ENCODE results near the gene LAMTOR3. TPM values are rescaled to one million over a fixed set of nuclear protein-coding genes. Genes with fewer than 3 reads are reported as not detected.
A peak's percentile ranks its signal among the peaks of the same experiment; 100 is the strongest.
"Not testable (repeated sequence)": the region's sequence is repeated elsewhere in the genome, so short reads cannot be mapped to it uniquely, and the experiment has no call there.

The LAMTOR3 gene
- polyA plus RNA-seq, 6 donors from 2014 or later: 19.6 to 43.7 (median 26.6) TPM

GRCh38 chr4:99841129-99841528 lies 53.1 kb downstream of the LAMTOR3 start:
- ATAC-seq (ENCODE audit: low read depth in 2 of 2) (no peak), DNase-seq (no peak)
- H3K27ac Mint-ChIP-seq: no peak overlapping the region
- no peak overlapping the region for H3K4me3 Mint-ChIP-seq
- H3K9me3 Mint-ChIP-seq: no peaks in the 10 kb centered on the region
- H3K27me3 Mint-ChIP-seq: no peaks in the 10 kb centered on the region
- peaks cover 31 to 36% (median 35%) of the 10 kb centered on the region in 3 donors for H3K4me1 Mint-ChIP-seq
- H3K36me3 Mint-ChIP-seq: peaks cover 38 to 58% of the 10 kb centered on the region in 2 donors

- Mint-ChIP-seq H3K9me3 (no peaks in the 10 kb centered on the region), H3K36me3 (peaks cover 50 to 65% of the 10 kb centered on the region in 2 donors), H3K27ac (peak overlapping the region in 1 of 6 donors; percentile 56), H3K4me1 (peaks cover 23 to 32% (median 24%) of the 10 kb centered on the region in 3 donors), H3K27me3 (no peaks in the 10 kb centered on the region), H3K4me3 (no peak overlapping the region)
- no peak for ATAC-seq (ENCODE audit: low read depth in 2 of 2)
- DNase-seq: no peak
These were observed 55.3 kb downstream of the LAMTOR3 start for GRCh38 chr4:99838927-99839326.

DNA sequence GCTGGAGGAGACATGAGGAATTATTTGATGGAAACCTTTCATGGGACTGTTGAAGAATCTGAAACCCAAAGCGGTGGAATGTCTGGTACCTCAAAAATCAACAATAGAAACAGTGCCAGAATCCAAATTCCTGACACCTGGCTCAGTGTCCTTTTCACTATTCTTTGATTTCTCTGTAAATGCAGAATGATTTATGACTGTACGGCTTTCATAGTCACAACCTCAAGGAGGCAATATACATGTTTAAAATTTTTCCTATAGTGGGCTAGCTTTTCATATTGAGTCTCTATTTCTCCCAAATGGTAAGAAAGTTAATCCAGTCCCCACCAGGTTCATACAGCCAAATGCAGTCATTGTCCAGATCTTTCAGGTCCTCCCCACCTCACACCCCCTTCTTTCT lies 58.3 kb downstream of the LAMTOR3 start:
- H3K4me1 Mint-ChIP-seq: peaks cover 35 to 38% (median 36%) of the 10 kb centered on the region in 3 donors
- no peak overlapping the region for H3K4me3 Mint-ChIP-seq
- DNase-seq (no peak), ATAC-seq (ENCODE audit: low read depth in 2 of 2) (no peak)
- no peaks in the 10 kb centered on the region for H3K27me3 Mint-ChIP-seq
- H3K27ac Mint-ChIP-seq: no peak overlapping the region
- no peaks in the 10 kb centered on the region for H3K9me3 Mint-ChIP-seq
- peaks cover 31 to 46% of the 10 kb centered on the region in 2 donors for H3K36me3 Mint-ChIP-seq

- Mint-ChIP-seq H3K36me3 (peaks cover 31 to 39% of the 10 kb centered on the region in 2 donors), H3K27ac (peak overlapping the region in 1 of 6 donors; percentile 19), H3K27me3 (no peaks in the 10 kb centered on the region), H3K4me3 (no peak overlapping the region), H3K9me3 (no peaks in the 10 kb centered on the region), H3K4me1 (peaks cover 37 to 46% (median 44%) of the 10 kb centered on the region in 3 donors)
- ATAC-seq (ENCODE audit: low read depth in 2 of 2): no peak
- DNase-seq: no peak
These were observed 59.7 kb downstream of the LAMTOR3 start for GRCh38 chr4:99834569-99834968.

- no peak for DNase-seq
- H3K4me3 Mint-ChIP-seq: no peak overlapping the region
- H3K27me3 Mint-ChIP-seq: no peaks in the 10 kb centered on the region
- peaks cover 31 to 48% (median 44%) of the 10 kb centered on the region in 3 donors for H3K4me1 Mint-ChIP-seq
- ATAC-seq (ENCODE audit: low read depth in 2 of 2): no peak
- no peaks in the 10 kb centered on the region for H3K9me3 Mint-ChIP-seq
- H3K36me3 Mint-ChIP-seq: peaks cover 31% of the 10 kb centered on the region in 2 donors
- peak overlapping the region in 2 of 6 donors; percentile 6 to 10 for H3K27ac Mint-ChIP-seq
These were observed 60.5 kb downstream of the LAMTOR3 start for GRCh38 chr4:99833756-99834155.

DNA sequence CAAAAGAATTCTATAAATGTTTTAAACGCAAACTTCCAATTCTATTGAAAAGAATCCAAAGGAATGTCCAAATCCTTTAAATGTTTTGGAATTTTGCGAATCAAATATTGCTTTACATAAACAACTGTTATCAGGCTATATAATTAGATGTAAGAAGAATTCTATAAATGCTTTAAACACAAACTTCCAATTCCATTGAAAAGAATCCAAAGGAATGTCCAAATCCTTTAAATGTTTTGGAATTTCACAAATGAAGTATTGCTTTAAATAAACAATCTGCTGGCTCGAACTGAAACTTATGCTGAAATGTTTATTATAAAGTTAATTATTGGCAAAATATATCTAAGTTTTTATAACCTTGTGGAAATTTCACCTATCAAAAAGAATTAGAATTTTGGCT lies 61.5 kb downstream of the LAMTOR3 start:
- Mint-ChIP-seq H3K9me3 (no peaks in the 10 kb centered on the region), H3K27me3 (no peaks in the 10 kb centered on the region), H3K4me3 (no peak overlapping the region), H3K27ac (no peak overlapping the region), H3K4me1 (peaks cover 32 to 58% (median 49%) of the 10 kb centered on the region in 3 donors), H3K36me3 (peaks cover 28 to 32% of the 10 kb centered on the region in 2 donors)
- no peak for ATAC-seq (ENCODE audit: low read depth in 2 of 2)
- no peak for DNase-seq

DNA sequence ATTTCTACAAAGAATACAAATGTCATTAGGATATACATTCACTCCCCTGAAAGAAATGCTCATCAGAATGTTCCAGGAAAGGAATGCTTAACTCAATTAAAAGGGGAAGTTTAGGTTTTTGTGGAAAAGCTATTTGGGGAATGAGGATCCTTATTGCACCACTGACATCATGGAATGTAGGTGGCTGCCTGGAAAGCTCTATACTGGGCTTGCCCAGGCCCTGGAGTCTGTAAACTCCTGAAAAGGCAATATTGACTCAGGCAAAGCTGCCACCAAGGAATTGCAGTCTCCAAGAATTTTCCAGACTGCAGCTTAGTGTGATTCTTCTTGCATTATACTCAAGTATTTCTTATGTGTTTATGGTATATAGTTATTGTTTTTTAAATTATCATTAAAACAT lies 61.9 kb downstream of the LAMTOR3 start:
- Mint-ChIP-seq H3K27ac (peak overlapping the region in 2 of 6 donors; percentile 49 to 51), H3K4me1 (peaks cover 36 to 62% (median 53%) of the 10 kb centered on the region in 3 donors), H3K36me3 (peaks cover 26 to 32% of the 10 kb centered on the region in 2 donors), H3K4me3 (no peak overlapping the region), H3K27me3 (no peaks in the 10 kb centered on the region), H3K9me3 (no peaks in the 10 kb centered on the region)
- ATAC-seq (ENCODE audit: low read depth in 2 of 2) (no peak), DNase-seq (no peak)

DNA sequence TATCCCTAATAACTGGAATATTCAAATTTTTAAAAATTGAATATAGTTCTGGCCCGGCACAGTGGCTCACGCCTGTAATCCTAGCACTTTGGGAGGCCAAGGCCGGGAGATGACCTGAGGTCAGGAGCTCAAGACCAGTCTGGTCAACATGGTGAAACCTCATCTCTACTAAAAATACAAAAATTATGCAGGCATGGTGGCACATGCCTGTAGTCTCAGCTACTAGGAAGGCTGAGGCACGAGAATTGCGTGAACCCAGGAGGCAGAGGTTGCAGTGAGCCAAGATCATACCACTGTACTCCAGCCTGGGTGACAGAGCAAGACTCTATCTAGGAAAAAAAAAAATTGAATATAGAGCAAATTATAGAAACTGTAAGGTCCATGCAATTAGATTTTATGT lies 64.2 kb downstream of the LAMTOR3 start:
- not testable (repeated sequence) for H3K4me3 Mint-ChIP-seq, DNase-seq

GRCh38 chr4:99828477-99828876 lies 65.8 kb downstream of the LAMTOR3 start:
- DNase-seq: no peak
- peaks cover 0 to under 1% (median 0%) of the 10 kb centered on the region in 7 donors for H3K9me3 Mint-ChIP-seq
- no peaks in the 10 kb centered on the region for H3K27me3 Mint-ChIP-seq
- ATAC-seq (ENCODE audit: low read depth in 2 of 2): no peak
- H3K4me1 Mint-ChIP-seq: peaks cover 54 to 75% (median 68%) of the 10 kb centered on the region in 3 donors
- no peak overlapping the region for H3K4me3 Mint-ChIP-seq
- H3K27ac Mint-ChIP-seq: peak overlapping the region in 3 of 6 donors; percentile 12 to 83 (median 57)
- peaks cover 15 to 20% of the 10 kb centered on the region in 2 donors for H3K36me3 Mint-ChIP-seq

More for the DNA sequence above, 64.2 kb downstream of the LAMTOR3 start:
- H3K4me1 Mint-ChIP-seq: peaks cover 41 to 70% (median 63%) of the 10 kb centered on the region in 3 donors
- H3K36me3 Mint-ChIP-seq: peaks cover 10 to 16% of the 10 kb centered on the region in 2 donors
- not testable (repeated sequence) for ATAC-seq (ENCODE audit: low read depth in 2 of 2); H3K27me3 Mint-ChIP-seq; H3K9me3 Mint-ChIP-seq
- peak overlapping the region in 3 of 6 donors; percentile 6 to 74 (median 11) for H3K27ac Mint-ChIP-seq

Other genes with a start within 250 kb of the LAMTOR3 start
- not detected for gene C4orf54, start 236.6 kb downstream of the LAMTOR3 start, polyA plus RNA-seq (ENCODE audit: low read depth in 6 of 6)
- gene DAPP1, start 77.6 kb downstream of the LAMTOR3 start, polyA plus RNA-seq (ENCODE audit: low read depth in 6 of 6): 100 to 1,000 TPM; 114 to 255 (median 199) TPM
- 10 to 100 TPM; 11.7 to 51.2 (median 39.7) TPM for gene DNAJB14, start 52.2 kb upstream of the LAMTOR3 start, polyA plus RNA-seq (ENCODE audit: low read depth in 6 of 6)
- 100 to 1,000 TPM; 213 to 307 (median 256) TPM for gene H2AZ1, start 55.8 kb upstream of the LAMTOR3 start, polyA plus RNA-seq (ENCODE audit: low read depth in 6 of 6)

Measured in naive B cell (primary cell).